HG03135 (cell line): ENCODE measurements around the gene DMWD.
A peak's percentile ranks its signal among the peaks of the same experiment; 100 is the strongest.
"Not testable (repeated sequence)": the region's sequence is repeated elsewhere in the genome, so short reads cannot be mapped to it uniquely, and the experiment has no call there.

Experiments
- ATAC-seq: cut with Tn5 transposase; IDR thresholded peaks from one replicate; pipeline ENCODE4 v1.9.1; 2021; ENCODE audit warnings: mild to moderate bottlenecking, moderate library complexity; ENCODE audit not compliant: unreplicated experiment

DMWD gene

GRCh38 chr19:45817010-45817724 lies 24.5 kb upstream of the DMWD start:
- ATAC-seq, result peak; percentile 80

DNA sequence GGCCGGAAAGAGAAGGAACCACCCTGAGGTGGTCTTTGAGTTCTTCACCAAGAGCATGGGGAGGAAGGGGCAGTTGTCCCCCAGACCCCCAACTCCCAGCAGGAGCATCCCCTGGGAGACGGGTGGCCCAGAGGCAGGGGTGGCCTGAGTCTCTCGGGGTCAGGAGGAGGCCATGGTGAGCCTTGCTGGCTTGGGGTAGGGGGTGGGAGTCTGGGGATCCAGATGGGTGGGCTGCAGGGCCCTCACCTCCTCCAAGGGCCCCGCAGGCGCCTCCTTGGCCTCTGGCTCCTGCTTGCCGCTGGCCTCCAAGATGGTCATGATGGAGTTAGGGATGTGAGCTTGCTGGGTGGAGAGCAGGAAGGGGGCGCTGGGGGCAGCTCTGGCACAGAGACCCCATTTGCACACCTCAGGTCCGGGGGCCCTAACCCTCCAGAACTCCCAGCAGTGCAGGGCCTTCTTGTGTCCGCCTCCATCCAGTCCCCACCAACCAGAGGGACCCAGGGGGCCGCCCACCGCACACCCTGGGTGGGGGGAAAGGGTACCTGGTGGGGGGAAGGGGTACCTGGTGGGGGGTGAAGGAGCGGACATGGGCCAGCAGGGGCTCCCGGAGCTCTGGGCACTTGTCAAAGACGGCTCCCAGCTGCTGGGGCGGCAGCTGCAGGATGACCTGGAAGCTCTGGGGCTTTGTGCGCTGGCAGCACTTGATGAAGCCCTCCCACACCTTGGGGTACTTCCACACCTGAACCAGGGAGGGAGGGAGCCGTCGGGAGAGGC lies 23.8 kb upstream of the DMWD start:
- ATAC-seq, result no peak

- no peak for ATAC-seq
Observed at GRCh38 chr19:45815481-45816216, 23.0 kb upstream of the DMWD start.

GRCh38 chr19:45814851-45815480 lies 22.3 kb upstream of the DMWD start, which contains the start of gene RSPH6A:
RSPH6A (minus strand) TSS chr19:45815308; CDS start chr19:45815176, 132 bp downstream.
- no peak for ATAC-seq

GRCh38 chr19:45814166-45814780 lies 21.6 kb upstream of the DMWD start:
- no peak for ATAC-seq

- no peak for ATAC-seq
Observed at GRCh38 chr19:45812297-45812696, 19.7 kb upstream of the DMWD start.

DNA sequence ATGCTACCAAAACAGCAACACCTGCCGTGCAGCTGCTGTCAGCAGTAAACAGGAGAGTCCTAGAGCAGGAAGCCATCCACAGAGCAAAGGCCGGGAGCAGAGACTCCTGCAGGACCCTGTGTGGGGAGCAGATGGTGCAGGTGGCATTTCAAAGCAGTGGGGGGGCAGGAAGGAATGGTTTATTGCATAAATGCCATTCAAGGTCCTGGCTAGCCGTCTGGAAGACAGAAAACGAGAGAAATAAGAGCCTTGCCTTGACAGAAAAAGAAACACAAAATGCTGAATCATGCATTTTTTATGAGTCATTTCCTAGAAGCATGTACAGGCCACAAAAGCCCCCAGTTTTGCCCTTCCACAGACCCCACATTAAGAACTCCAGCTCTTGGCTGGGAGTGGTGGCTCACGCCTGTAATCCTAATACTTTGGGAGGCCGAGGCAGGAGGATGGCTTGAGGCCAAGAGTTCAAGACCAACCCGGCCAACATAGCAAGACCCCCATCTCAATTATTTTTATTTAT lies 17.1 kb upstream of the DMWD start:
- no peak for ATAC-seq

DNA sequence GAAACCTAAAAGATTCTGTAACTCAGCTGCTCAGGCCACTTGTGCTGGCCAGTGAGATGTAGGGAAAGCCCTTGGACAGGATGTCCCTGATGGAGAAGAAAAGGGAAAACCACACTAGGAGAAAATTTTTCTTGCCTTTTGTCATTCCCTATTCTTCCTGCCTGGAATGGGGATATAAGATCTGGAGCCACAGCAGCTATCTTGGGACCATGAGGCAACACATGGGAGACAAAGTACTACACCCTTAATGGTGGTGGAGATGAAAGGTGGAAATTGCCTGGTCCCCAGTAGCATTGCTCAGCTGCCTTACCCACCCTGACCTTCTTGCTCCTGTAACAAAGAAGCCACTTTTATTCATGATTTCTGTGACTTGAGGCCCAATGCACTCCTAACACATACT lies 13.1 kb upstream of the DMWD start:
- no peak for ATAC-seq

GRCh38 chr19:45804959-45805230 lies 12.2 kb upstream of the DMWD start:
- no peak for ATAC-seq

- no peak for ATAC-seq
Observed at GRCh38 chr19:45804140-45804958, 11.7 kb upstream of the DMWD start.

DNA sequence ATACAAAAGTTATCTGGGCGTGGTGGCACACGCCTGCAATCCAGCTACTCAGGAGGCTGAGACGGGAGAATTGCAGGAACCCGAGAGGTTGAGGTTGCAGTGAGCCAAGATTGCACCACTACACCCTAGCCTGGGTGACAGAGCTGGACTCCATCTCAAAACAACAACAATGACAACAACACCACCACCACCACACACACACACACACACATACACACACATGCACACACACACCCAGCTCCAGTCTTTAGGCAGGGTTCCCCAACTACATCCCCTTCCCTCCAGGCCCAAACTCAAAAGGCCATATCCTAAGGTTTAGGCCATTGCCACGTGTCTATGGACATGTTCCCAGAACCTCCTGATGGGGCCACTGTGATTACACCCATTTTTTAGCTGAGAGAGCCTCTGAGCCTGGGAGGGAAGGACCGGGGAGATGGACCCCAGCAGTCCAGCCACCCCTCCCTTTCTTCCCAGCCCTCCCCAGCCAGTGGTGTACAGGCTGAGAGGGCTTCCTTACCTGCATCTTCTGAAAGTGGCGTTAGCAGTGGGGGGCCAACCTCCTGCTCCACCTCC lies 9.0 kb upstream of the DMWD start:
- no peak for ATAC-seq

GRCh38 chr19:45800070-45800553 lies 7.5 kb upstream of the DMWD start:
- ATAC-seq, result no peak

DNA sequence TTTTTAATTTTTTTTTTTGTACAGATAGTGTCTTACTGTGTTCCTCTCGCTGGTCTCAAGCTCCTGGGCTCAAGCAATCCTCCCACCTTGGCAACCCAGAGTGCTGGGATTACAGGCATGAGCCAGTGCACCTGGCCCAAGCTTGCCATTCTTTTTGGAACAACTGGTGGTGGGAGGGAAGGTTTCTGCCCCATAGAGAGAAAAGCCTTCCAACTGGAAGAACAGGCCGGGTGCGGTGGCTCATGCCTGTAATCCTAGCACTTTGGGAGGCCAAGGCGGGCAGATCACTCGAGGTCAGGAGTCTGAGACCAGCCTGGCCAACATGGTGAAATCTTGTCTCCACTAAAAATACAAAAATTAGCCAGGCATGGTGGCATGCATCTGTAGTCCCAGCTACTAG lies 6.9 kb upstream of the DMWD start:
- not testable (repeated sequence) for ATAC-seq

- ATAC-seq, result no peak
Observed at GRCh38 chr19:45798995-45799517, 6.4 kb upstream of the DMWD start.

DNA sequence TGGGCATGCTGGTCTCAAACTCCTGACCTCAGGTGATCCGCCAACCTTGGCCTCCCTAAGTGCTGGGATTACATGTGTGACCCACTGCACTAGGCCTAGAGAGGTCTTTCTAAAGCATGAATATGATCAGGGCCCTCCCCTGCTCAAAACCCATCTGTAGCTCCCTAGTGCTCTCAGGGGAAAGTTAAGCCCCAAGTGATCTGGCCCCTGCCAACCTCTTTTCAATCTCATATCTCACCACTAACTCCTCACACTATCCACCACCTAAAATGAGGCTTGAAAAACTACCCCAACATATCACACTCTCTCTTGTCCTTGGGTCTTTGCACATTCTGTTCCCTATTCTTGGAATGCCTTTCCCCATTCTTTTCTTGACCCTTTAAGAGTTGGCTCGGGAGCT lies 2.0 kb upstream of the DMWD start:
- ATAC-seq, result no peak

GRCh38 chr19:45793876-45794275 lies 1.2 kb upstream of the DMWD start:
- no peak for ATAC-seq

DNA sequence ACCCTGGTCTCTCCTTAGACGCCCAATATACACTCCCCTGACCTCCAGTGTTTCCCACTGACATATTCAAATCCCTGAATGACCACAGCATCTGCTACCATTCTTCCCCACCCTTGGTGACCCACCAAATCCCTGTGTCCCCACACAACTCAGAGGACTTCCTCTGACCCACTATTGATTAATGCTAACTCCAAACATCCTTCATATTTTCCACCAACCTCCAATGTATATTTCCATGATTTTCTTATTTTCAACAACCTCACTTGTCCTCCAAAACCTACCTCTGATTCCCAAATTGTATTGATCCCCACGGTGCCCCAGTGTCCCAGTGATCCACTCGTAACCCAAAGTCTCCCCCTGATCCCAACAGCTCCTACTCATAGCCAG lies 526 bp upstream of the DMWD start:
- no peak for ATAC-seq

DNA sequence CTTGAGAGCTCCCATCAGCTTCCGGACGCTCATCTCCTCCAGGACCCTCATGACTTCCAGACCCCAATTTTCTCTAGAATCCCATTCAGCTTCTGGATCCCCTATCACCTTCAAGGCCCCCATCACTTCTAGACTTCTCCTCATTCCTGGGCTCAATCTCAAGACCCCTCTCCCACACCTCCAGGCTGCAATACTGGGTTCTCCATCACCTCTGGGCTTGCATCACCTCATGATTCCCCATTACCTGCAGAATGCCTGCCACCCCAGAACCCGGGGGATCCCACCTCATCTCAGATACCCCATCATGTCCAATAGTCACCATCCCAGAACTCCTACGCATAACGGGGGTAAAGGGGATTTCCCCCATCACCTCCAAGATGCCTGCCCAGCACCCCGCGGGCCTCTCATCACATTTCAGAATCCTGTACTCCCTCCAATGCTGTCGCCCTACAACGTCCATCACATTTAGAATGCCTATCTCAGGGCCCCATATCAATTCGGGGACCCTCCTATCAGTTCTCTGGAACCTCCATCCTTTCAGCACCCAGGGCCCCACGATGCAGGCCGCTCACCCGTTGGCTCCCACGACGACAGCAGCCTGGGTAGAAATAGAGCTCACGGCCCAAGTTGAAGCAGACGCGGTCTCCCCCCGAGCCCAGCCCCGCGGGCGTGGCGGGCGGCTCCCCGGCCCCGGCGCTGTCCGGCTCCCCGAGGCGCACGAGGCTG lies 738 bp downstream of the DMWD start:
- ATAC-seq, result peak; percentile 17

DNA sequence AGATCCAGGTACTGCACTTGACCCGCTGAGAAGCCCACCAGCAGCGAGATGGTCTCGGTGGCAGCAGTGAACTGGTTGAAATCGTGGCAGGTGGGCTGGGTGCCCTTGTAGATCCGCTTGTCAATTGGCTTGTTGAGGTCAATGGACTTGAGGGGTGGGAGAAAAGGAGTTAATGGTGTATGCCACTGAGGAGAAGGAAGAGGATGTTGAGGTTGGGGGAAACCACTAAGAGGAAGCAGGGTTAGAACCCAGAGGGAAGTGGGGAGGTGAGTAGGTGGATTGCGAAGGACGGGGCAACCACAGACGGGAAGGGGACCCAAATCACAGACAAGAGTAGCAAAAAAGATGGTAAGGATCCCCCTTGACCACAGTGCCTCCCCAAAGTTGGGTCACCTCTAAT lies 1.7 kb downstream of the DMWD start:
- no peak for ATAC-seq
